ENCODE data around the gene SLC44A5. TPM values are rescaled to one million over a fixed set of nuclear protein-coding genes. Genes with fewer than 3 reads are reported as not detected.
"Not testable (repeated sequence)": the region's sequence is repeated elsewhere in the genome, so short reads cannot be mapped to it uniquely, and the experiment has no call there.

SLC44A5 gene
- under 0.01 TPM for total RNA-seq

GRCh38 chr1:75611014-75611413, at the start of gene SLC44A5:
Gene SLC44A5, minus strand, starts transcription at chr1:75611114. Its CDS starts 69,667 bp downstream, at chr1:75541447.
- Histone ChIP-seq H3K36me3 (ENCODE audit: control insufficient read depth in 3 of 3, insufficient read depth in 3 of 3, low read length in 3 of 3) (no peaks in the 10 kb centered on the region), H3K27ac (ENCODE audit: low read depth, low read length) (no peak within 1 kb of the TSS), H3K9ac (ENCODE audit: low read depth in 1 of 3, low read length in 3 of 3) (no peak within 1 kb of the TSS), H3K9me3 (ENCODE audit: control insufficient read depth in 3 of 3, low read length in 3 of 3) (no peaks in the 10 kb centered on the region), H3K4me3 (ENCODE audit: low read length in 3 of 3) (no peak within 1 kb of the TSS), H3K27me3 (ENCODE audit: control insufficient read depth in 3 of 3, insufficient read depth in 3 of 3, low read length in 3 of 3) (peaks cover 22 to 35% (median 33%) of the 10 kb centered on the region in 3 donors), H3K4me1 (ENCODE audit: control insufficient read depth in 3 of 3, insufficient read depth in 3 of 3, low read length in 3 of 3) (peaks cover 10 to 13% (median 12%) of the 10 kb centered on the region in 3 donors)

GRCh38 chr1:75655931-75656330, 45.0 kb upstream of the SLC44A5 start:
- Histone ChIP-seq H3K4me1 (ENCODE audit: control insufficient read depth in 3 of 3, insufficient read depth in 3 of 3, low read length in 3 of 3) (no peaks in the 10 kb centered on the region), H3K27ac (ENCODE audit: low read depth, low read length) (no peak overlapping the region), H3K9me3 (ENCODE audit: control insufficient read depth in 3 of 3, low read length in 3 of 3) (peaks cover 0 to 3% (median 0%) of the 10 kb centered on the region in 3 donors), H3K36me3 (ENCODE audit: control insufficient read depth in 3 of 3, insufficient read depth in 3 of 3, low read length in 3 of 3) (no peaks in the 10 kb centered on the region), H3K9ac (ENCODE audit: low read depth in 1 of 3, low read length in 3 of 3) (no peak overlapping the region), H3K4me3 (ENCODE audit: low read length in 3 of 3) (no peak overlapping the region), H3K27me3 (ENCODE audit: control insufficient read depth in 3 of 3, insufficient read depth in 3 of 3, low read length in 3 of 3) (no peaks in the 10 kb centered on the region)

GRCh38 chr1:75647183-75647582, 36.3 kb upstream of the SLC44A5 start:
- not testable (repeated sequence) for H3K27ac ChIP-seq (ENCODE audit: low read depth, low read length); H3K4me1 ChIP-seq (ENCODE audit: control insufficient read depth in 3 of 3, insufficient read depth in 3 of 3, low read length in 3 of 3); H3K4me3 ChIP-seq (ENCODE audit: low read length in 3 of 3); H3K27me3 ChIP-seq (ENCODE audit: control insufficient read depth in 3 of 3, insufficient read depth in 3 of 3, low read length in 3 of 3); H3K9me3 ChIP-seq (ENCODE audit: control insufficient read depth in 3 of 3, low read length in 3 of 3); H3K36me3 ChIP-seq (ENCODE audit: control insufficient read depth in 3 of 3, insufficient read depth in 3 of 3, low read length in 3 of 3); H3K9ac ChIP-seq (ENCODE audit: low read depth in 1 of 3, low read length in 3 of 3)

DNA sequence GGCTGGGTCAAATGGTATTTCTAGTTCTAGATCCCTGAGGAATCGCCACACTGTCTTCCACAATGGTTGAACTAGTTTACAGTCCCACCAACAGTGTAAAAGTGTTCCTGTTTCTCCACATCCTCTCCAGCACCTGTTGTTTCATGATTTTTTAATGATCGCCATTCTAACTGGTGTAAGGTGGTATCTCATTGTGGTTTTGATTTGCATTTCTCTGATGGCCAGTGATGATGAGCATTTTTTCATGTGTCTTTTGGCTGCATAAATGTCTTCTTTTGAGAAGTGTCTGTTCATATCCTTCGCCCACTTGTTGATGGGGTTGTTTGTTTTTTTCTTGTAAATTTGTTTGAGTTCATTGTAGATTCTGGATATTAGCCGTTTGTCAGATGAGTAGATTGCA, 34.2 kb upstream of the SLC44A5 start:
- H3K27me3 ChIP-seq (ENCODE audit: control insufficient read depth in 3 of 3, insufficient read depth in 3 of 3, low read length in 3 of 3); H3K4me3 ChIP-seq (ENCODE audit: low read length in 3 of 3); H3K27ac ChIP-seq (ENCODE audit: low read depth, low read length); H3K4me1 ChIP-seq (ENCODE audit: control insufficient read depth in 3 of 3, insufficient read depth in 3 of 3, low read length in 3 of 3); H3K9ac ChIP-seq (ENCODE audit: low read depth in 1 of 3, low read length in 3 of 3); H3K36me3 ChIP-seq (ENCODE audit: control insufficient read depth in 3 of 3, insufficient read depth in 3 of 3, low read length in 3 of 3); H3K9me3 ChIP-seq (ENCODE audit: control insufficient read depth in 3 of 3, low read length in 3 of 3): not testable (repeated sequence)

GRCh38 chr1:75643460-75643859, 32.5 kb upstream of the SLC44A5 start:
- no peak overlapping the region for H3K4me3 ChIP-seq (ENCODE audit: low read length in 3 of 3)
- no peaks in the 10 kb centered on the region for H3K9me3 ChIP-seq (ENCODE audit: control insufficient read depth in 3 of 3, low read length in 3 of 3)

GRCh38 chr1:75641325-75641724, 30.4 kb upstream of the SLC44A5 start:
- Histone ChIP-seq H3K27me3 (ENCODE audit: control insufficient read depth in 3 of 3, insufficient read depth in 3 of 3, low read length in 3 of 3) (no peaks in the 10 kb centered on the region), H3K4me1 (ENCODE audit: control insufficient read depth in 3 of 3, insufficient read depth in 3 of 3, low read length in 3 of 3) (no peaks in the 10 kb centered on the region), H3K36me3 (ENCODE audit: control insufficient read depth in 3 of 3, insufficient read depth in 3 of 3, low read length in 3 of 3) (no peaks in the 10 kb centered on the region), H3K4me3 (ENCODE audit: low read length in 3 of 3) (no peak overlapping the region), H3K9ac (ENCODE audit: low read depth in 1 of 3, low read length in 3 of 3) (no peak overlapping the region), H3K27ac (ENCODE audit: low read depth, low read length) (no peak overlapping the region), H3K9me3 (ENCODE audit: control insufficient read depth in 3 of 3, low read length in 3 of 3) (no peaks in the 10 kb centered on the region)

More at GRCh38 chr1:75643460-75643859, 32.5 kb upstream of the SLC44A5 start:
- Histone ChIP-seq H3K27ac (ENCODE audit: low read depth, low read length) (no peak overlapping the region), H3K9ac (ENCODE audit: low read depth in 1 of 3, low read length in 3 of 3) (no peak overlapping the region), H3K4me1 (ENCODE audit: control insufficient read depth in 3 of 3, insufficient read depth in 3 of 3, low read length in 3 of 3) (no peaks in the 10 kb centered on the region), H3K27me3 (ENCODE audit: control insufficient read depth in 3 of 3, insufficient read depth in 3 of 3, low read length in 3 of 3) (no peaks in the 10 kb centered on the region), H3K36me3 (ENCODE audit: control insufficient read depth in 3 of 3, insufficient read depth in 3 of 3, low read length in 3 of 3) (no peaks in the 10 kb centered on the region)

DNA sequence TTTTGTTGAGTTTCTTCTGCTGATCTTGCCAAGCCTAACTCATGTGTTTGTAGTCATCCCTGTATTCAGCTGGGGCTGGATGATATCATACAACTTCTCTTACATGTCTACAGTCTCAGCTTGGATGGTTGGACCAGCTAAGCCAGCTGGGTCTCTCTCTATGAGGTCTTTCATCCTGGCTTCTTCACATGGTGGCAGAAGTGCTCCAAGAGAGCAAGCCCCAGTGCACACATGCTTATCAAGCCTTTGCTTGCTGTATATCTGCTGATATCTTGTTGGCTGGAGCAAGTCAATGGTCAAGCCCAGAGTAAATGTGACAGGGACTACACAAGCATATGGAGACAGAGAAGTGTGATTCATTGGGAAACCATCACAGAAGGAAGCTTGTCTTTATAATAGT, 29.2 kb upstream of the SLC44A5 start:
- no peaks in the 10 kb centered on the region for H3K9me3 ChIP-seq (ENCODE audit: control insufficient read depth in 3 of 3, low read length in 3 of 3)
- H3K27ac ChIP-seq (ENCODE audit: low read depth, low read length): no peak overlapping the region
- H3K4me1 ChIP-seq (ENCODE audit: control insufficient read depth in 3 of 3, insufficient read depth in 3 of 3, low read length in 3 of 3): no peaks in the 10 kb centered on the region
- no peaks in the 10 kb centered on the region for H3K27me3 ChIP-seq (ENCODE audit: control insufficient read depth in 3 of 3, insufficient read depth in 3 of 3, low read length in 3 of 3)
- no peak overlapping the region for H3K4me3 ChIP-seq (ENCODE audit: low read length in 3 of 3)
- no peaks in the 10 kb centered on the region for H3K36me3 ChIP-seq (ENCODE audit: control insufficient read depth in 3 of 3, insufficient read depth in 3 of 3, low read length in 3 of 3)
- no peak overlapping the region for H3K9ac ChIP-seq (ENCODE audit: low read depth in 1 of 3, low read length in 3 of 3)

GRCh38 chr1:75632350-75632949, 21.5 kb upstream of the SLC44A5 start:
- Histone ChIP-seq H3K4me1 (ENCODE audit: control insufficient read depth in 3 of 3, insufficient read depth in 3 of 3, low read length in 3 of 3) (no peaks in the 10 kb centered on the region), H3K9ac (ENCODE audit: low read depth in 1 of 3, low read length in 3 of 3) (no peak overlapping the region), H3K27me3 (ENCODE audit: control insufficient read depth in 3 of 3, insufficient read depth in 3 of 3, low read length in 3 of 3) (no peaks in the 10 kb centered on the region), H3K4me3 (ENCODE audit: low read length in 3 of 3) (no peak overlapping the region), H3K36me3 (ENCODE audit: control insufficient read depth in 3 of 3, insufficient read depth in 3 of 3, low read length in 3 of 3) (no peaks in the 10 kb centered on the region), H3K9me3 (ENCODE audit: control insufficient read depth in 3 of 3, low read length in 3 of 3) (no peaks in the 10 kb centered on the region), H3K27ac (ENCODE audit: low read depth, low read length) (no peak overlapping the region)

GRCh38 chr1:75630998-75631397, 20.1 kb upstream of the SLC44A5 start:
- no peak overlapping the region for H3K27ac ChIP-seq (ENCODE audit: low read depth, low read length)
- no peak overlapping the region for H3K9ac ChIP-seq (ENCODE audit: low read depth in 1 of 3, low read length in 3 of 3)
- H3K27me3 ChIP-seq (ENCODE audit: control insufficient read depth in 3 of 3, insufficient read depth in 3 of 3, low read length in 3 of 3): no peaks in the 10 kb centered on the region
- H3K9me3 ChIP-seq (ENCODE audit: control insufficient read depth in 3 of 3, low read length in 3 of 3): no peaks in the 10 kb centered on the region
- H3K36me3 ChIP-seq (ENCODE audit: control insufficient read depth in 3 of 3, insufficient read depth in 3 of 3, low read length in 3 of 3): no peaks in the 10 kb centered on the region
- H3K4me3 ChIP-seq (ENCODE audit: low read length in 3 of 3): no peak overlapping the region
- H3K4me1 ChIP-seq (ENCODE audit: control insufficient read depth in 3 of 3, insufficient read depth in 3 of 3, low read length in 3 of 3): no peaks in the 10 kb centered on the region

DNA sequence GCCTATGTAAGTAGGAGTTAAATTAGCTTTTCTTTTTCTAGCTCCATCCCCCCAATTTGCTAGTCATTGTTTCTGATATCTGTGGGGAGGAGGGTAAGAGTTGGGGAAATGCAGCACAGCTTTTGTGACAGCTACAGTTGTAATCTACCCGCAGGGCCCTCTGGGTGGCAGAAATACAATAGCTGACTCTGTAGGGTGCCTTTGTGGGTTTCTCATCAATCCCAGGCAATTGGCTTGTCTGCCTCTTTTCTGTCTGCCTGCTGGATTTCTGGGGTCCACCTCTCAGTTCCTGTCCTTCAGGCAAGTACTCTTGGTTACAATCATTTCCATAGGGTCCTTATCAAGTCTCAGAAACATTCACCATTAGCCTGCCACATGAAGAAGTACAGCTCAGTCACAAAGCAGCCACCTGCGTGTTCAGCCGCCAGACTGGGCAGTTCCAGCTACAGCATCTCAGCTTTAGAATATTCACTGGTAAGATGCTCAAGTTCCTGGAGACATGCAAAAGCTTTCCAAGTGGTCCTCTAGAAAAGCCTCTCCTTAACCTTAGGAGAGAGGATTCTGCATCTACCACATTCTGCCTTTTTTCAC, 19.2 kb upstream of the SLC44A5 start:
- no peak overlapping the region for H3K27ac ChIP-seq (ENCODE audit: low read depth, low read length)
- H3K9me3 ChIP-seq (ENCODE audit: control insufficient read depth in 3 of 3, low read length in 3 of 3): no peaks in the 10 kb centered on the region
- H3K27me3 ChIP-seq (ENCODE audit: control insufficient read depth in 3 of 3, insufficient read depth in 3 of 3, low read length in 3 of 3): no peaks in the 10 kb centered on the region

More for the DNA sequence above, 19.2 kb upstream of the SLC44A5 start:
- Histone ChIP-seq H3K9ac (ENCODE audit: low read depth in 1 of 3, low read length in 3 of 3) (no peak overlapping the region), H3K4me1 (ENCODE audit: control insufficient read depth in 3 of 3, insufficient read depth in 3 of 3, low read length in 3 of 3) (no peaks in the 10 kb centered on the region), H3K4me3 (ENCODE audit: low read length in 3 of 3) (no peak overlapping the region), H3K36me3 (ENCODE audit: control insufficient read depth in 3 of 3, insufficient read depth in 3 of 3, low read length in 3 of 3) (no peaks in the 10 kb centered on the region)
